HG03432 (cell line): ENCODE results near the gene NLRP6.
"Not testable (repeated sequence)": the region's sequence is repeated elsewhere in the genome, so short reads cannot be mapped to it uniquely, and the experiment has no call there.

ENCODE experiments used
- ATAC-seq: cut with Tn5 transposase; IDR thresholded peaks from one replicate; pipeline ENCODE4 v1.9.1; 2021; ENCODE audit warnings: mild to moderate bottlenecking, moderate library complexity; ENCODE audit not compliant: unreplicated experiment

Gene NLRP6

DNA sequence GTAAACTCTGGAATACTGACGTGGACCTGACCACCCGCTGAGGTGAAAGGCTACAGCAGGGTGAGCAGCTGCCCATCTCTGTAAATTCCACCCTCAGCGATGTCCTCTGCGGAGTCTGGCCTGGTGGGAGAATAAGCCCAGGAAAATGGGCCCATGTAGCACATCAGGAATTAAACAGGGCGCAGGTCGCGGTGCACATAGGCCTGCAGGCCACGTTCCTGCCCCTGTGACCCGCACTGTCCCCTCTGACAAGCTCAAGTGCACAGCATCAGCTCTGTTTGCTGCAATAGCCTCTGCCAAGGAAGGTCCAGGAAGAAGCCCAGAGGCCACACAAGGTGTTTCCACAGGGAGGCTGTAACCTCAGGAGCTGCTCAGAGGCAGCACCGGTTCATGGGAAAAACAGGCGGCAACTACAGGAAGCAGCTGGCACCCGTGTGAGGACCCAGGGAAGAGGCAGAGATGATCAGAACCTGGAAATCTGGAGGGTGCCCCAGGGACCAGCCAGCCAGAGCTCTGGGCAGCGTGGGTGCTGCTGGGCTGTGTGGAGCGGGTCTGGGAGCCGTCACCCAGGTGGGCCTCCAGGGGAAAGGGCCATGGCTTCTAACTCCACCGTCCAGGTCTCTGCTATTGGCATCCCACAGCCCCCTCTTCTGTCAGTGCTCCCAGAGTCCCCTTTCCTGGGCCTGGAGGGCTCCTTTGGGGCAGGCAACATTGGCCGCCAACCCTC lies 28.6 kb downstream of the NLRP6 start:
- ATAC-seq, result no peak

DNA sequence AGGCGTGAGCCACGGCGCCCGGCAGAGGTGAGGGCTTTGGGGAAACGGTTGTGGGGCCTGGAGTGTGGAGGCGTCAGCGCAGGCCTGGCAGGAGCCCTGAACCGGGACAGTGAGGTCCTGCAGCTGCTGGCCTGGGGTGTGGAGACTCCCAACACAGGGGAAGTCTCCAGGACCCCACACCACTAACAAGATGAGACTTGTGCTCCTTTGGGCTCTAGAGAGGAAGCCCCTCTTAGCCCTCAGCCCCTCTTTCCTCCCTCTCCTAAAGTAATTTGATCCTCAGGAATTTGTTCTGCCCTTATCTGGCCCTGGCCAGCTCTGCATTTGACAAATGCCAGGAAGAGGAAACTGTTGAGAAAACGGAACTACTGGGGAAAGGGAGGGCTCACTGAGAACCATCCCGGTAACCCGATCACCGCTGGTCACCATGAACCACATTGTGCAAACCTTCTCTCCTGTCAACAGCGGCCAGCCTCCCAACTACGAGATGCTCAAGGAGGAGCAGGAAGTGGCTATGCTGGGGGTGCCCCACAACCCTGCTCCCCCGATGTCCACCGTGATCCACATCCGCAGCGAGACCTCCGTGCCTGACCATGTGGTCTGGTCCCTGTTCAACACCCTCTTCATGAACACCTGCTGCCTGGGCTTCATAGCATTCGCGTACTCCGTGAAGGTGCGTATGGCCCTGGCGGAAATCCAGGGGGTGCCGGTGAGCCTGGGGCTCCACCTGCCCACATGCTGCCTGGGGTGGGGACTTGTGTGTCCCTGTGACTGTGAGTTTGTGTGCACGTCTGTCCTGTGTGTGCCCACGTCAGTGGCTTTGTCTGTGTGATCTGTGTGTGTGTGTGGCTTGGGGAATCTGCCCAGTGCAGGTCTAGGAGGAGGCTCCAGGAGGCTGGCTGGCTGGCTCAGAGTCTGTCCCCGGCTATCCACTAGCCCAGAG lies 29.8 kb downstream of the NLRP6 start, which contains the start of gene IFITM2:
IFITM2 (plus strand) TSS at position 51 of the 943 bp plus-strand sequence; CDS start at position 428, 377 bp downstream.
- not testable (repeated sequence) for ATAC-seq

DNA sequence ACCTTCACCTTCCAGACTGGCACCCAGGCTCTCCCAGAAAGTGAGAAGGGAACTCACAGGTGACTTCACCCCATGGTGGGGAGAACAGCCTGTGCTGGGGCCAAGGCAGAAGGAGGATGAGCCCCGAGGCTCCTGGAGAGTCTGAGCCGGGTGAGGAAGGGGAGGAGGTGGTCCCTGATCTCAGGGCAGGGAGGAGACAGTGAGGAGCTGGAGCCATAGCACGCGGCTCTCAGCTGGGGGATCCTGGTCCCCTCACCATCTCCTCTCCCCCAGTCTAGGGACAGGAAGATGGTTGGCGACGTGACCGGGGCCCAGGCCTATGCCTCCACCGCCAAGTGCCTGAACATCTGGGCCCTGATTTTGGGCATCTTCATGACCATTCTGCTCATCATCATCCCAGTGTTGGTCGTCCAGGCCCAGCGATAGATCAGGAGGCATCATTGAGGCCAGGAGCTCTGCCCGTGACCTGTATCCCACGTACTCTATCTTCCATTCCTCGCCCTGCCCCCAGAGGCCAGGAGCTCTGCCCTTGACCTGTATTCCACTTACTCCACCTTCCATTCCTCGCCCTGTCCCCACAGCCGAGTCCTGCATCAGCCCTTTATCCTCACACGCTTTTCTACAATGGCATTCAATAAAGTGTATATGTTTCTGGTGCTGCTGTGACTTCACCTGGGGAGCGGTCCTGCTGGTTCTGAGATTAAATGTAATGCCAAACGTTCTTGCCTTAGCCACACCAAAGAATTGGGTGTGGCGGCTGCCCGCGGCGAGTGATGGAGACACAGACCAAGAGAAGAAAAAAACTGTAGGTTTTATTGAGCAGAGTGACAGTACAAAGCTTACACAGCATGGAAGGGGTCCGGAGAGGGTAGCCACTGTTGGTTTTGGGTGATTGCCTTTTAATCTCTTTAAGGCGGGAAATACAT lies 30.8 kb downstream of the NLRP6 start:
- not testable (repeated sequence) for ATAC-seq

DNA sequence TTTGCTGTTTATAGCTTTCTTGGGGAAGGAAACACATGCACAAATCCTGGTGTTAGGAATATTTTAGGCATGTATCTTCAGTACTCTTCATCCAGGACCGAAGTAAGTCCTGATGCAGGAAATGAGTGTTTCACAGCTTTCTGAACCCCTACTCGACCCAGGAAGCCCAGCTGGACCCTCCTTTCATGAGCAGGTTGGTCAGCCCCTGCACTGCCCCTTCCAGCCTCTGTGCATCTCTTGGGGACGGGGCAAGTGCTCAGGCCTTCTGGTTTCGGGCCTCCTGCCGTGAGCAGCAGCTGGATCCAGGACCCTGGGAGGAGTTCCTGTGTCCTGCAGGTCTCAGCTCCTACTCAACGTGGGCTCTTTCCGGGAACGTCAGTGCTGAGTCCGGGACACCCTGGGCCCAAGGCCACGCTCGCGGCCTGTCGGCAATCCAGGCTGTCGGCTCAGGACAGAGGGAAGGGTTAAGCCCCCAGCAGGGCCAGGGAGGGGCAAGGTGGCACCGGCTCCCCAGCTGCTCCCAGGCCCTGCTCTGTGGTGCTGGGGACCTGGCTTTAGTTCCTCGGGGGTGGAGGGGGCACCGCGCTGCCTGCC lies 31.9 kb downstream of the NLRP6 start:
- ATAC-seq, result not testable (repeated sequence)

DNA sequence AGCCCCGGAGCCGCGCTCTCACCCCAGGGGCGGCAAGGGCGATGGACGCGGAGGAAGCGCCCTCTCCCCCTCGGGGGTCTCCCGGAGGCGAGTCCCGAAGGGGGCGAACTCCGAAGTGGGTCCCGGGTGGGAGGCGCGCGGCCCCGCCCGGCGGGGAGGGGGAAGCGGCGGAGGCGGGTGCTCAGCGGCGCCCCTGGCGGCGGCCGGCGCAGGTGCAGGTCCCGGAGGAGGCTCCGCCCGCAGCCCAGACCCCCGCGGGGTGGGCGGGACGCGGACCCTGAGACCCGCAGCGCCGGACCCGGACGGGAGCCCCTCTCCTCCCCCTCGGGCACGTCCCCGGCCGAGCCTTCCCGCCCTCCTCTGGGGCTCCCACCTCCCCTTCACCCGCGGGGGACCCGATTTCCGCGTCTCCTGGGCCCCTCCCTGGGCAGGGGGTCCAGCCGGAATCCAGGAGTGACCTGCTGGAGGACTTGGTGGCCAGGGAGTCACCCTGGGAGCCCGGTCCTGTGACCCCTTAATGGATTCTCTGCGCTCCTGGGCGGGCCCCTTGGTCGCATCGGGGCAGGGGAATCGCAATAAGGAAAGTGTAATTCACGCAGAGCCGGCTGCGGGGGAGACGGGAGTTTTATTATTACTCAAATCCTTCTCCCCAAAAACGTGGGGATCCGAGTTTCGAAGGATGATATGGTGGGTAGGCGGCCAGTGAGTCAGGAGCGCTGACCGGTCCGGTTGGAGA lies 33.0 kb downstream of the NLRP6 start:
- ATAC-seq, result peak; percentile 43

DNA sequence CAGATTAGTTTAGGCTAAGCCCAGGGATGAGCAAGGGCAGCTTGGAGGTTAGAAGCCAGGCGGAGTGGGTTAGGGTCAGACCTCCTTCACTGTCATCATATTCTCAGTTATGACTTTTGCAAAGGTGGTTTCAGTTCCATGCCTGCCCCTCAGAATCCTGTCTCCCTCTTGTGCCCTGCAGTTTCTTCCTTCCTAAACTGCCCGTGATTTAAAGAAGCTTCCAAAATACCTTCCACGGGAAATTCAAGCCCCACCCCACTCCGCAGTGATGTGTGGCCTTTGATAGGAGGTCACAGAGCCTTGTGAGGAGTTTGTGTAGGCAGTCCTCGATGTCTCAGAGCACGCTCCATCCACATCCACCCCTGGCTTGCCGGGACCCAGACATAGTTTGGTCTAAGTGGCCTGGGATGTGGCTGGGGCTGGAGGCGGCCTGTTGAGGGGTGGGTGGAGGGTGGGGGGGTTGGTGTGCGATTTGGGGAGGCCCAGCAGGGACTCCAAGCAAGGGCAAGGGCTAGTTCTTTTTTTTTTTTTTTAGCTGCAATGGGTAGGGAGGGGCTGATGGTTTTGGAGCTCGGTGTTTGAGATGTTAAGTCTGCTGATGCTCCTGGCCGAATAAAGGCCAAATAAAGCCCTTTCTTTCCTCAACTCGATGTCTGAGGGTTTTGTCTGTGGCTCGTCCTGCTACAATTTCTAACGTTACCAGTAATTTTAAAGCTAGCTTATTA lies 34.0 kb downstream of the NLRP6 start:
- no peak for ATAC-seq

DNA sequence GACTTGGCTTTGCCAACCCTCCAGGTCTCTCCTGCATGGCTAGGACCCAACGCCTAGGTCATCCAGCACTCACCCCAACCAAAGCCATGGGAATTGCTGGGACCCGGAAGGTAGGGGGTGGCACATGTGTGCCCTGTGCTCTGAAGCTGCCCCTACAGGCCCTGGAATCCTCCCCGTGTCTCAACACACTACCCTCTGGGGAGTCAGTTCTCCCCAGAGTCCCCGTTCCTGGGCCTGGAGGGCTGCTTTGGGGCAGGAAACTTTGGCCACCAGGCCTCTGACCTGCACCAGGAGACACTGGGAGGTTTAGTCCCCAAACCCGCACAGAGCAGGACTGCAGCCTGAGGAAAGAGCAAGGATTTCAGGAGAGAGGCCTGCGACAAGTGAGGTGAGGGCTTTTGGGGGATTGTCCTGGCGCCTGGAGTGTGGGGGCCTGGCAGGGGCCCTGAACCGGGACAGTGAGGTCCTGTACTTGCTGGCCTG lies 35.1 kb downstream of the NLRP6 start:
- ATAC-seq, result no peak

DNA sequence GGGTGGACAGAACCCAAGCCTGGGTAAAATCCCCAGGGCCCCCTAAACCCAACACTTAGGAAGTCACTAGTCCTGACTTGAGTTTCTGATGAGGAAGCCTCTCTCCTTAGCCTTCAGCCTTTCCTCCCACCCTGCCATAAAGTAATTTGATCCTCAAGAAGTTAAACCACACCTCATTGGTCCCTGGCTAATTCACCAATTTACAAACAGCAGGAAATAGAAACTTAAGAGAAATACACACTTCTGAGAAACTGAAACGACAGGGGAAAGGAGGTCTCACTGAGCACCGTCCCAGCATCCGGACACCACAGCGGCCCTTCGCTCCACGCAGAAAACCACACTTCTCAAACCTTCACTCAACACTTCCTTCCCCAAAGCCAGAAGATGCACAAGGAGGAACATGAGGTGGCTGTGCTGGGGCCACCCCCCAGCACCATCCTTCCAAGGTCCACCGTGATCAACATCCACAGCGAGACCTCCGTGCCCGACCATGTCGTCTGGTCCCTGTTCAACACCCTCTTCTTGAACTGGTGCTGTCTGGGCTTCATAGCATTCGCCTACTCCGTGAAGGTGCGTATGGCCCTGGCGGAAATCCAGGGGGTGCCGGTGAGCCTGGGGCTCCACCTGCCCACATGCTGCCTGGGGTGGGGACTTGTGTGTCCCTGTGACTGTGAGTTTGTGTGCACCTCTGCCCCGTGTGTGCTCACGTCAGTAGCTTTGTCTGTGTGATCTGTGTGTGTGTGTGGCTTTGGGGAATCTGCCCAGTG lies 35.8 kb downstream of the NLRP6 start, which contains the start of gene IFITM1:
IFITM1 (plus strand) TSS at position 254 of the 767 bp plus-strand sequence; CDS start at position 385, 131 bp downstream.
- ATAC-seq, result peak; percentile 27

DNA sequence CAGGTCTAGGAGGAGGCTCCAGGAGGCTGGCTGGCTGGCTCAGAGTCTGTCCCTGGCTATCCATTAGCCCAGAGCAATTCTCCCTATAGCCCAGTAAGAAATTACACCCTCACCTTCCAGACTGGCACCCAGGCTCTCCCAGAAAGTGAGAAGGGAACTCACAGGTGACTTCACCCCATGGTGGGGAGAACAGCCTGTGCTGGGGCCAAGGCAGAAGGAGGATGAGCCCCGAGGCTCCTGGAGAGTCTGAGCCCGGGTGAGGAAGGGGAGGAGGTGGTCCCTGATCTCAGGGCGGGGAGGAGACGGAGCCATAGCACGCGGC lies 36.3 kb downstream of the NLRP6 start:
- ATAC-seq, result not testable (repeated sequence)

DNA sequence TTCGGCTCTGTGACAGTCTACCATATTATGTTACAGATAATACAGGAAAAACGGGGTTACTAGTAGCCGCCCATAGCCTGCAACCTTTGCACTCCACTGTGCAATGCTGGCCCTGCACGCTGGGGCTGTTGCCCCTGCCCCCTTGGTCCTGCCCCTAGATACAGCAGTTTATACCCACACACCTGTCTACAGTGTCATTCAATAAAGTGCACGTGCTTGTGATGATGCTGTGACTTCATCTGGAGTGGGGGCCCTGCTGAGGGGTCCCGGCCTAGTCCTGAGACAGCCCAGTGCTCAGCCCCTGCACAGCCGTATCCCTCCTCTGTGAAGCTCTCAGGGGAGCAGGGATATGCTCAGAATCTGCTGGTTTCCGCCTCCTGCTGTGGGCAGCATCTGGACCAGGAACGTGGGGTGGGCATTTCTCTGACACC lies 36.9 kb downstream of the NLRP6 start:
- ATAC-seq, result no peak

DNA sequence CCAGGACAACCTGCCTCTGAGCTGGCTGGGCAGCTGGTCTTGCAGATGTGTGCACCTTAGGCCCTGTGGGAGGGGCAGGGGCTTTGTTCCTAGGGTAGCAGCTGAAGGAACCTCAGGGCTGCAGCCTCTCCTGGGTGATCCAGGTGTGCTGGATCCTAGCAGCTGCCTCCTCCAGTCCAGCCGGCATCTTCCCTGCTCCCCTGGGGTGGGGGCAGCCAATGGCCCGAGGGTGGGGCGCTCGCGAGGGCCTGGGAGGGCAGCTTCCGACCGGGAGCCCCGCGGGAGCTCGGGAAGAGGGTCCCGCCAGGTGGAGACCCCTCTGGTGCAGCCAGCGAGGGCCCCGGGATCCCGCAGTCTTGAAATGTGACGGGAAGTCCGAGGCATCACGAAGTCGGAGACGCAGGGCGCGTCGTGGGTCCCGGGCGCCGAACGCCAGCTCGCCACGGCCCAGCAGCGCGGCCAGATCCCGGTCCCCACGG lies 37.3 kb downstream of the NLRP6 start:
- ATAC-seq, result no peak

DNA sequence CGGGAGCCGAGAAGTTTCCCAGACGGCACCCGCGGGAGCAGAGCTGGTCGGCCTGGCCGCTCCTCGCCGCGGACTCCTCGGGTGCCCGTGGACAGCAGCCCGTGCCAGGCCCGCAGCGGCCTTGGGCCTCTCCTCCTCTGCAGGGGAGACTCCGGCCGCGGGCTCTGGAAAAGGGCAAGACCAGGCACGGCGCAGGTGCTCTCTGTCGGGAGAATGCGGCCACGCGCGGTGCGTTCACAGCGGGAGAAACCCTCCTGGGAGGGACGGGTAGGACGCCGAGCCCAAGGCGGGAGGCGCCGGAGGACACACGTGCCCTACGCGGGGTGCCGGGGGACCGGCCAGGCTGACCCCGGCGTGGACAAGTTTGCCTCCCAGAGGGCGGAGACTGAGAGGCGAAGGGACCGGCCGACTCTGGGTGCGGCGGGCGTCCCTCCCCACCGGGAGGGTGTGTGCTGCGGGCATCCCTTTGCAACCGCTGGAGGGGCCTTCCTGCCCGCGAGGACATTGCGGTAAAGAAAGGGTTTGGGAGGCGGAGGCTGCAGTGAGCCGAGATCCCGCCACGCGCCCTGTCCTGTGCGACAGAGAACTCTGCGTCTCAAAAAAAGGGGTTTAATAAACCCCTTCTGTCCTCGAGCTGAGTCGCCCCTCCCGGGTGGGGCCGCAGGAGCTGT lies 38.0 kb downstream of the NLRP6 start:
- ATAC-seq, result no peak

DNA sequence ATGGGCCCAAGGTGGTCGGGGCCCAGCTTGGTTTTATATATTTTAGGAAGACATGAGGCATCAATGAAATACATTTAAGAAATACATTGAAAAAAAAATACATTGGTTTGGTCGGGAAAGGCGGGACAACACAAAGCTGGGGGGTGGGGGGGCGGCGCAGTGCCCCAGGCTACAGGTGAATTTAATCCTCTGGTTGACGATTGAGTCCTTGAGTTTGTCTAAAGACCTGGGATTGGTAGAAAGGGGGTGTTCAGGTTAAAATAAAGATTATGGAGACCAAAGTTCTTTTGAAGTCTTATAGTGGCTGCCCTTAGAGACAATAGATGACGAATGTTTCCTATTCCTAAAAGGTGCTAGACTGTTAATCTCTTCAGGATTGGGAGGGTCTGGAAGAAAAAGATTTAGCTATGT lies 38.7 kb downstream of the NLRP6 start:
- no peak for ATAC-seq

DNA sequence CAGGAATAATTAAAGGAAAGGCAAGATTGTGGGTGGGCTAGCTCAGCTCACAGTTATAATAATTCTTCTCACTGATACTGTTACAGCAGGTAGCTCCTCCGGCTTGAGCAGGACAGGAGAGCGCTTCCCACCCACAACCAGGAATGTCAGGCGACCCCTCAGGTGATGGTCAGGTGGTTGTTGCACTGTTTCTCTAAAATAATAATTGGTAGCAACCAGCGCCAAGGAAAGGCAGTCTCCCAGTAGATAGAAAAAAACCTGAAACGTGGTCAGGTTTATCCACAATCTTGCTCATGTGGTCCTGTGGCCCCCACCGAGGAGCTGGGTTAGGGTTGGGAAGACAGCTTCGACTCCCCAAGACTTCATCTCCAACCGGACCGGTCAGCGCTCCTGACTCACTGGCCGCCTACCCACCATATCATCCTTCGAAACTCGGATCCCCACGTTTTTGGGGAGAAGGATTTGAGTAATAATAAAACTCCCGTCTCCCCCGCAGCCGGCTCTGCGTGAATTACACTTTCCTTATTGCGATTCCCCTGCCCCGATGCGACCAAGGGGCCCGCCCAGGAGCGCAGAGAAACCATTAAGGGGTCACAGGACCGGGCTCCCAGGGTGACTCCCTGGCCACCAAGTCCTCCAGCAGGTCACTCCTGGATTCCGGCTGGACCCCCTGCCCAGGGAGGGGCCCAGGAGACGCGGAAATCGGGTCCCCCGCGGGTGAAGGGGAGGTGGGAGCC lies 39.6 kb downstream of the NLRP6 start:
- peak; percentile 2 for ATAC-seq

DNA sequence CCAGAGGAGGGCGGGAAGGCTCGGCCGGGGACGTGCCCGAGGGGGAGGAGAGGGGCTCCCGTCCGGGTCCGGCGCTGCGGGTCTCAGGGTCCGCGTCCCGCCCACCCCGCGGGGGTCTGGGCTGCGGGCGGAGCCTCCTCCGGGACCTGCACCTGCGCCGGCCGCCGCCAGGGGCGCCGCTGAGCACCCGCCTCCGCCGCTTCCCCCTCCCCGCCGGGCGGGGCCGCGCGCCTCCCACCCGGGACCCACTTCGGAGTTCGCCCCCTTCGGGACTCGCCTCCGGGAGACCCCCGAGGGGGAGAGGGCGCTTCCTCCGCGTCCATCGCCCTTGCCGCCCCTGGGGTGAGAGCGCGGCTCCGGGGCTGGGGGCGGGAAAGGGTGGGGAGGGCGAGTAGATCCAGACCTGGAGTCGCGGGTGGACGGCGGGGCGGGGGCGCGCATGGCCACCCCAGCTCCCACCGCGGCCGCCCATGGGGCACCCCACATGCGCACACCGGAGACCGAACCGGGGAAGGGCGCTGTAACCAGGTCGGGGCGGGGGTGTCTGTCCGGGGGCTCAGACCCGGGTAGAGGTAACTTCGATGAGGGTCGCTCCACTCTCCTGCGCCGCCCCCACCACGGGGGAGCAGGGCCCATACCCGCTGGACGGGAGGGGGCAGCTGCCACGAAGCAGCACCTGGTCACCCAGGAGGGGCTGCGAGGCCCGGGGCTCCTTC lies 40.4 kb downstream of the NLRP6 start:
- peak; percentile 65 for ATAC-seq
